Mammary epithelial cell (primary cell): ENCODE data around the gene SMPDL3B.

Experiments used
- CTCF ChIP-seq, 2 donors: IDR thresholded peaks in 1 of 2; conservative IDR thresholded peaks in 1 of 2; 2 replicates each; pipeline ENCODE4 v1.5.1; 2011 to 2012; ENCODE audit warnings: inconsistent platforms in 2 of 2, low read length in 2 of 2, mild to moderate bottlenecking in 2 of 2, control low read depth in 1 of 2, low read depth in 1 of 2; ENCODE audit not compliant: insufficient read depth in 1 of 2; ENCODE audit errors: extremely low read depth in 1 of 2
- EZH2 ChIP-seq: IDR thresholded peaks from 2 replicates; pipeline ENCODE4 v1.6.1; 2012; ENCODE audit warnings: low read length, inconsistent platforms, borderline replicate concordance

- TF ChIP-seq CTCF (conservative IDR thresholded peaks at IDR 0.05 in 1 of 2, IDR thresholded peaks at IDR 0.05 in 1 of 2; ENCODE audit: extremely low read depth in 1 of 2, insufficient read depth in 1 of 2, low read depth in 1 of 2, low read length in 2 of 2) (no peak), EZH2 (no peak)
Measured at GRCh38 chr1:27994060-27994459, 59.3 kb downstream of the SMPDL3B start.
